GM19467 (cell line): ENCODE results near the gene HTR3A.

ENCODE experiments used
- ATAC-seq: cut with Tn5 transposase; IDR thresholded peaks from one replicate; pipeline ENCODE4 v1.9.1; 2021; ENCODE audit warnings: mild to moderate bottlenecking, moderate library complexity; ENCODE audit not compliant: unreplicated experiment

HTR3A gene

DNA sequence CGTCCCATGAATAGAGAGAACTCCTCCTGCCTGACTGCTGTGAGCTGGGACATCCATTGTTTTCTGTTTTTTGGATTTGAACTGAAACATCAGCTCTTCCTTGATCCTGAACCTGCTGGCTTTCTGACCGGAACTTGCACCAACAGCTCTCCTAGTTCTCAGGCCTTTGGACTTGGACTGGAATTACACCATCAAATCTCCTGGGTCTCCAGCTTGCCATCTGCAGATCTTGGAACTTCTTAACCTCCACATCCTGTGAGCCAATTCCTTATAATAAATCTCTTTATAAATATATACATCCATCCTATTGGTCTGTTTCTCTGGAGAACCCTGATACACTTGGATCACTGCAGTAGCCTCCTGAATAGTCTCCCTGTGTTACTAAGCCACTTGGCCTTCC, 42.1 kb downstream of the HTR3A start:
- no peak for ATAC-seq

DNA sequence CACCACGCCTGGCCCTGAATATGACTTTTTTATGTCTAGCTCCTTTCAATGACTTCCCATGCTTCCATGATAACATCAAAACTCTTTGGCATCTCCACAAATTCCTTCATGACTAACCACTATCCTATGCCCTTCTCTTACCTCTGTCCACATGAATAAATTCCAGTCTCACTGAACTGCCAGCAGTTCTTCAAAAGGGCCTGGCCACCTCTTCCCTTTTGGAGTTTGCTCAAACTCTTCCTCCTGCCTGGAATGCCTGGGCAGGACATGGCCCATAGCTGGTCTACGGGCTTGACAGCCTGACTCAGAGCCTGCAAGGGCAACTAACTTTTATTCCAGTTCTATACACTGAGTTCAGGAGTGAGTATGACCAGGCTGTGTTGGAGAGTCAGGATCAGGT, 42.8 kb downstream of the HTR3A start:
- no peak for ATAC-seq

DNA sequence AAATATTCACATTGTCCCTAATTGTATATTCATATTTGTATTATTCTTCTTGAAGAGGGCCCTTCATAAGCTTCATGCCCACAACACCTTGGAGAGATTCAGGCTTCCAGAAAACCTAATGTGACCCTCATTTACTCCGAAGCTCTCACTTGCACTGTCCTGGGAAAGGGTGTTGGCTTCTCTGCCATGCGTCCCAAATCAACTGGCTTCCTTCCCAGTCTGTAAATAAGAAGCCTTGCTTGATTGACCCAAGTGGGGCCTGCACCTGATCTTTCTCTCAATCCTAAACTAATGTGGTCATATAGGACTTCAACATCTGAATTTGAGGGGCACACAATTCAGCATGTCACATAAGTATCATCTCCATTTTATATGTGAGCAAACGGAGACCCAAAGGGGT, 44.1 kb downstream of the HTR3A start:
- ATAC-seq: no peak

DNA sequence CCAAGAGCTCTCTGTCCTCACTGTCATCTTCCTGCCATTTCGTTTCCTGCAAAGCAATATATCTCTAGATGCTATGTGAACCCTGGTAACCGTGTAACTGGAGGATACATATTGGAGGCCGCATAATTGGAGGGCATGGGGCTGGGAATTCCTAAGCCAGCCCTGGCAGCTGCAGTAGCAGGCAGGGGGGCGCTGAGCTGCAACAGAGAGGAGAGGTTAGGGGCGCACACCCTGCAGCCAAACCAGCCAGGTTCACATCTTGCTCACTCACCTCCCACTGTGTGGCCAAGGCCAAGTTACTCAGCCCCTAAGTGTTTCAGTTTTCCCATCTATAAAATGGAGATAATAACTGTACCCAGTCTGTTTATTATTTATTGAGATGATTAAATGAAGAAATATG, 44.7 kb downstream of the HTR3A start:
- ATAC-seq: no peak

DNA sequence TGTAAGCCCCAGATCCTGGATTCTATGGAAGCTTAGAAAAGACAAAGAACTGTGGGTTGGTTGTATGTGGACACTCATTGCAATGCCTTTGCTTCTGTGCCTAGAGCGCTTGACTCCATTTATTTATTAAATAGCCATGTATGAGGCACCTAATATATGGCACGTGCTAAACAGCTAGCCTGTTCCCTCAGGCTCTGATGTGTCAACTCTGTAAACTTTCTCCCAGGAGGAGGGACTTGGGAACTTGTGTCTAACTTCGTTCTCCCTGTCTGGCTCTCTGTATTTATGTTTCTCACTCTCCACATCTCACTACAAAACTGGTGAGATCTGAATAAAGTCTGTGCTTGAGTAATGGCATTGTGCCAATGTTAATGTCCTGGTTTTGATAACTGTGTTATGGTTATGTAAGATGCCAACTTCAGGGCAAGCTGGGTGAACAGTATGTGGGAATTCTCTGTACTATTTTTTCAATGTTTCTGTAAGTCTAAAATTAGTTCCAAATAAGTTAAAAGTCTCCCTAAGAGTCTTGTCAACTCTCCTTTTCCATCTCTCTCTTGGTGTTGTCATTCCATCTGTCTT, 50.5 kb downstream of the HTR3A start:
- ATAC-seq: no peak

DNA sequence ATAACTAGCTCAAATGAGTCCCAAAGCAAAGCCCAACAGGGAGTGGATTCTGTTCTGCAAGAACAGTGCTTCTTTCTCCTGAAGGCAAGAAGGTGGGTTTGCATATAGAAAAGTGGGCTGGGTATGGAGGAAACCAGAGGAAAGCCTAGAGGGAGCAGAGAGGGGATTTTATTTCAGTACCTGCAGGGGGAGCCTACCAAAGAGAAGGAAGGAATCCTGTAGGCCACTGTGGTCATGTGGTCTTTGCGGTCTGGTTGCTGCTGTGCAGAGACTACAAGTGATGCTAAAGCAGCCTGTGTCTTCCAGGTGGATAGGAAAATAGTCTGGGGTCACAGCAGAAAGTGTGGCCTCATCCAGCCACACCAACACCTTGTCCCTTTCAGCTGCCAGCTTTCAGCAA, 51.4 kb downstream of the HTR3A start:
- ATAC-seq: no peak

DNA sequence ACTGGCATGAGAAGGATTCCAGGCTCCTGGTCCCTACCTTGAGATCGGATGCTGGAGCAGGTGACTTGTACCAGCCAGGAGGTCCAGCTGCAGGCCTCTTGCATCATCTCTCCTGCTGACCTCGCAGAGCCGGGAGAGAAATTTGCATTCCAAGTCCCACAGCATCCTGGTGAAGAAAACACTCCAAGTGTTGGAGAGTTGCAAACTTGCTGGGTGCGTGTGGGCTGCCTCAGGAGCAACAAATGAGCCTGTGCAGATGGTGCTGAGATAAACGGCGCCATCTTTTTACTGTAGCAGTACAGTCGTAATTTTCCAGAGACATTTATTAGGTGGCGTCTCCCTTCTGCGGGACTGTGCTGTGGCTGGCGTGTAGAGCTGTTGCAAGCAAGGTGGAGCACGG, 52.5 kb downstream of the HTR3A start:
- no peak for ATAC-seq

DNA sequence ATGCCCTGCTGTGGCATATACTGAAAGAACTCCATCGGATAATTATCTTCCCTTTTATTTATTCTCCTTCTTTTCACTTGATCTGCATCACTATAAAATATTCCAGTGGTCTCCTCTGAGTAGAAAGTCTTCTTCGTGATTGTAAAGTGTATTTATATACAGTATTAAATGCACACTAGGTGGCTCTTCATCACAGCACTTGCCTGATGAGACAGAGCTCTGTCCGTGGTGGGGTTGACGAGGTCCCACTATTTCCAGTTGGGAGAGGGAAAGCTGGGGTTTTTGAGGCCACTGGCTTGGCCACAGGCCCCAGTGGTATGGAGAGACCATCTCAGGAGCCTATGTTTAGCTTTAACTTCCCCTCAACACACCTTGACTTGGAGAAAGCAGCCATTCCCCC, 53.0 kb downstream of the HTR3A start:
- no peak for ATAC-seq

DNA sequence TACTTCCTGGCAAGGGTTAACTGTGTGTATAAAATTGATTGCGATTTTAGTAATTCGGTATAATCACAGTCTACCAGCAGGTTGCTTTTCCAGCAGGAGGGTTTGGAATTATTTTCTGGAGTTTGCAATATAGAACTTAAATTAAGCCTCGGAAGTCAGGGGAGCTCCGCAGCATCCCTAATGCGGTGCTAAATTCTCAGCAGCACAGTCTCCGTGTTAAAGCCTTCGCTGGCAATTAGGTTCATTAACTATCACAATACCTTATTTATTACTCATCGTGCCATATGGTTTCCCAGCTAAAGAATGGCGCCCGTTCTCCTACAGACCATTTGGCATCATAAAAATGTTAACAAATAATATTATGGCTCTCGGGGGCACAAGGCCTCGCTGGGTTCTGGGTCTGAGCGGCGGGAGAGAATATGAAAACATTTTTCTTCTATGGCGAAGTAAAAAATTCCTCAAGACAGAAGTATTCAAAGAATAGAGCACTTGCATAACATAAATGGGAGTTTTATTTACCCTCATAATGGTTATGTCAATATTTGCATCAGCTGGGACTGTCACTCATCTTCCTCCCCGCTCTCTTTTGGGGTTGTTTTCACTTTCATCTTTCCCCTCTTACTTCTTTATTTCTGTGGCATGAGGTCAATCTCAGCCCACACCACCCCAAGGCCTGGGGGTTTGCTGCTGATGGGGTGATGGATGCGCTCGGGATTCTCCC, 56.5 kb downstream of the HTR3A start:
- ATAC-seq: no peak

DNA sequence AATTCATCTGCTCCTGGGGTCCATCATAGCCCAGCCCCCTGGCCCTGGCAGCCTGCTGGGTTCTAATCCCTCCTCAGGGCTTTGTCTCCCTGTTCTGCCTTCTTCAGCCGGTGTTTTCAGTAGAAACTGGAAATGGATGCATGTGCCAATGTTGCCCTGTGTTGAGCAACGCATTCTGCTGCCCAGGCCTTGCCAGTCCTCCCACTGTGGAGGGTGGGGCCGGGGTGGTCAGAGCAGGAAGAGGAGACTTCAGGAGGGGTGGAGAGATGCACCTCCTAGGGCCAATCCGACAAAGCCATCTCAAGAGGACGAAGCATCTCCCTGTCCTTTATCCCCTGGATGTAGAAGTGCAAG, 57.0 kb downstream of the HTR3A start:
- ATAC-seq: no peak

DNA sequence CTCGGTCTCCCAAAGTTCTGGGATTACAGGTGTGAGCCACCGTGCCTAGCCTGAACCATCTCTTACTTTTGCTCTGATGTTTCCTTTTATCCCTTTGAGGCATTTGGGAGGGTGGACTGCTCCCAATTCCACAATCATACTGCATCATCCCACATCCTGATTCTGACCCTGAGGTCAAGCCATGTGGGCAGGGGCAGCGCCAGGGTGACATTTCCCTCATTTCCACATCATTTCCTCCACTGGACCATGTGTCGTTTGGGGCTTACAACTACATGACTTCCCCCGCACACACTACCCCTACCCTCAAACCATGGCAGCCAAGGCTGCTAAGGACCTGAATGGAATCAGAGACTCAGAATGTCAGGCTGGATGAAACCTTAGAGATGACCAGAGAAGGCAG, 58.2 kb downstream of the HTR3A start:
- no peak for ATAC-seq

DNA sequence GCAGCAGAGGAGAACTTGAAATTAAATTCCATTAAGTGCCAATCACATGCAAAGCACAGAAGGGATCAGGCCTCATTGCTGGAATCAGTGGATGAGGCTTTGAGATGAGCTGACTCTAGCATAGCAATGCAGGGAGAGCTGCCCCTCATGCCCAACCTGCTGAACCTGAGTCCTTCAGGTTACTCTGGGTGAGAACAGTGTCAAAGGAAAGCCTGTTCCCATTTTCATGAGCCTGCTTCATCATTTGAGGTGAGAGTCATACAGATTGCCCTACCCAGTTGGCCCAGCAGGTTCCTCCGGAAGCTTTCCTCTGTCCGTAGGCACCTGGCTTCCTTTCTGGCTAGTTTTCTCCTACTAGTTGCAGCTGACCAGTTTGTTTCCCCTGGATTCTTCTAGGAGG, 58.7 kb downstream of the HTR3A start:
- ATAC-seq: no peak

DNA sequence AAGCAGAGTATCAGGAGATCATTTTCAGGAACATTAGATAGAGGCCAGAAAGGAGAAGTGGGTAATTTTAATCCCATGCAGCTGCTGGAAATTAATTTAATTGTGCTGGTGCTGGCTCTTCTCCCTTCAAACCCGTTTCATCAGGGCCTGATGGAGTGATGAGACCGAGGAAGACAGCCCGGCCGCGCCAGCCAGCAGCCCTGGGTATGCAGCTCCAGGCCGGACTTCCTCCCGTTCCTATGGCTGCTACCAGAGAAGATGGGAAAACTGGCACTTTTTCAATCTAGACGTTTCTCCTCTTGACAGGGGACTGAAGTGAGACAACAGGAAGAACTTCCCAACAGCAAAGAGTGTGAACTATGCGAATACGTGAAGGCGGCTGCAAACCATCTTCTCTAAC, 60.0 kb downstream of the HTR3A start:
- no peak for ATAC-seq

DNA sequence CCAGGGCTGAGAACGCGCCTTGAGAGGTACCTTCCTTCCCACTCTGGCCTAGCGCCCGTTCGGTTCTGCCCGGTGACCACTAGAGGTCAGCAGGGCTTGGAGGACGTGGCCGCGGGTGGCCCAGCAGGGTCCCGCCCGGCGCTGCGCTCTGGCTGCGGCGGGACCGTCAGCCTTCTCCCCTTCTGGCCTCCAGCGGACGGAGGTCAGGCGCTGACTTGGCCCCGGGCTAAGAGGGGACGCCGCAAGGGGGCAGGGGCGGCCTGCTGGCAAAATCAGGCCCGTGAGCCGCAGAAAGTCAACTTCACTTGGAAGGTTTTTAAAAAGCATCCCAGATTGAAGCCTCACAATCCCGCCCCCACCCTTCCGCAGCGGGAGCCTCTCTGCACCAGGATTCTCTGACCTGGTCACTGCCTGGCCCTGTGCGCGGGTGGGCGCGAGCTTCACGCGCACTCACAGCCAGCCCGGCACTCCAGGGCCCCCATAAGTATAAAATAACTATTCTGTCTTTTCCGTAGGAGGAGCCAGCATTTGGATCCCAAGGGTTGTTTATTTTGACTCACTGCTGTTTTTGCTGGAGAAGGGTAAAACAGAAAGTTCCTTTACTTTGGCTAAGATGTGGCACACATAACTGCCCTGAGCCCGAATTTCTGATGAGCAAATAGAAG, 61.4 kb downstream of the HTR3A start:
- no peak for ATAC-seq

DNA sequence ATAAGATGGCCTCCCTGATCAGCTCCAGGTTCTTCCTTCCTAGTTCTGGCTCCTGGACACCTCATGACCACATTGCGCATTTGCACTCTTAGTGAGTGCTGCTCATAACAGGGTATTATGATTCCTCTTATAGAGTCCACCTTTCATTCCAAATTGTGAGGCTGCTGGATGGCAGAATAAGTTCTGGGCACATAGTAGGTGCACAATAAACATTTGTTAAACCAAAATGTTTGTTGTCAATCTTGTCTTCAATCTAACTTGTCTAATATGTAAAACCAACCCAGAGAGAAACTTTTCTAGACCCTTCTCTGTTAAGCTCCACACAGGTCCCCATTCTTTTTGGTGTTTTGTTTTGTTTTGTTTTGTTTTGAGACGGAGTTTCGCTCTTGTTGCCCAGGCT, 62.0 kb downstream of the HTR3A start:
- no peak for ATAC-seq

DNA sequence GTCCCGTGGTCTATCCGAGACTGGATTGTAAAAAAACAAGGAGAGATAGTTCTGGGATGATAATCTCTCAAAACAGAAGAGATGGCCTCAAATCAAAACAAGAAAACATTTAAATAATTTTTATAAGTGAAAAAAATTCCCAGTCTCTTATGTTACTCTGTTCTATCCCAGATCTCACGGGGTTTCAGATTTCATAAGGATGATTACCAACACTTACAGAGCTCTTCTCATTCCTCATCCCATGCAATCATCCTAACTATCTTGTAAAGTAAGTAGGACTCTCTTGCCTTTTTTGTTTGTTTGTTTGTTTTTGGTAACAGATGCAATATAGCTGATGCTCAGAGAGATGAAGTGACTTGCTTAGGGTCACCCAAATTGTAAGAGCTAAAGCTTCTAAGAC, 64.6 kb downstream of the HTR3A start:
- ATAC-seq: no peak
